BLaER1 (cell line): Measurements from ENCODE around the gene RPTOR.
A peak's percentile ranks its signal among the peaks of the same experiment; 100 is the strongest.

Experiments
- H3K27ac ChIP-seq: shearing (Covaris generic); formaldehyde crosslinking; 2 replicates; pipeline ENCODE4 v1.8.1; 2022
- H3K27me3 ChIP-seq: shearing (Covaris generic); formaldehyde crosslinking; 2 replicates; pipeline ENCODE4 v1.8.1; 2022
- H3K36me3 ChIP-seq: shearing (Covaris generic); formaldehyde crosslinking; 2 replicates; pipeline ENCODE4 v1.8.1; 2022
- H3K4me1 ChIP-seq: shearing (Covaris generic); formaldehyde crosslinking; 2 replicates; pipeline ENCODE4 v1.8.1; 2022
- H3K4me2 ChIP-seq: shearing (Covaris generic); formaldehyde crosslinking; 2 replicates; pipeline ENCODE4 v1.8.1; 2022
- H3K4me3 ChIP-seq: shearing (Covaris generic); formaldehyde crosslinking; 2 replicates; pipeline ENCODE4 v1.8.1; 2022
- H3K9ac ChIP-seq: shearing (Covaris generic); formaldehyde crosslinking; 2 replicates; pipeline ENCODE4 v1.8.1; 2022
- H3K9me3 ChIP-seq: shearing (Covaris generic); formaldehyde crosslinking; 2 replicates; pipeline ENCODE4 v1.8.1; 2022
- H4K20me1 ChIP-seq: shearing (Covaris generic); formaldehyde crosslinking; 2 replicates; pipeline ENCODE4 v1.8.1; 2022
- Cebpa-rat ChIP-seq: shearing (Covaris generic); IDR thresholded peaks from 2 replicates; pipeline ENCODE4 v1.8.1; 2022

RPTOR gene

GRCh38 chr17:80917716-80918560 is 373.3 kb downstream of the RPTOR start:
- no peak for TF ChIP-seq Cebpa-rat
- no peak overlapping the region for H3K9ac ChIP-seq
- peaks cover 32% of the 10 kb centered on the region for H3K27me3 ChIP-seq
- H3K4me2 ChIP-seq = no peak overlapping the region
- H3K27ac ChIP-seq = no peak overlapping the region
- peaks cover 48% of the 10 kb centered on the region for H4K20me1 ChIP-seq
- H3K4me3 ChIP-seq = no peak overlapping the region
- H3K4me1 ChIP-seq = peaks cover 45% of the 10 kb centered on the region
- H3K36me3 ChIP-seq = peaks cover 86% of the 10 kb centered on the region
- peaks cover 45% of the 10 kb centered on the region for H3K9me3 ChIP-seq

- peaks cover 90% of the 10 kb centered on the region for H3K36me3 ChIP-seq
- H4K20me1 ChIP-seq = peaks cover 54% of the 10 kb centered on the region
- no peak for TF ChIP-seq Cebpa-rat
Measured at GRCh38 chr17:80918731-80919130, 374.1 kb downstream of the RPTOR start.

GRCh38 chr17:80919331-80920311 is 375.0 kb downstream of the RPTOR start:
- peaks cover 63% of the 10 kb centered on the region for H4K20me1 ChIP-seq
- no peak overlapping the region for H3K27ac ChIP-seq
- peaks cover 45% of the 10 kb centered on the region for H3K27me3 ChIP-seq
- H3K4me1 ChIP-seq = peaks cover 45% of the 10 kb centered on the region
- H3K9ac ChIP-seq = no peak overlapping the region
- H3K4me2 ChIP-seq = 0 out of 2 replicates have a peak overlapping the region, but pooled peaks have one; percentile 3
- peaks cover 29% of the 10 kb centered on the region for H3K9me3 ChIP-seq
- TF ChIP-seq Cebpa-rat = no peak
- H3K36me3 ChIP-seq = peaks cover 84% of the 10 kb centered on the region
- no peak overlapping the region for H3K4me3 ChIP-seq

More at GRCh38 chr17:80918731-80919130, 374.1 kb downstream of the RPTOR start:
- Histone ChIP-seq H3K9me3 (peaks cover 38% of the 10 kb centered on the region), H3K27ac (no peak overlapping the region), H3K4me1 (peaks cover 45% of the 10 kb centered on the region), H3K4me2 (no peak overlapping the region), H3K9ac (no peak overlapping the region), H3K27me3 (peaks cover 40% of the 10 kb centered on the region), H3K4me3 (no peak overlapping the region)

- TF ChIP-seq Cebpa-rat = no peak
- no peak overlapping the region for H3K27ac ChIP-seq
- H3K9ac ChIP-seq = no peak overlapping the region
- peaks cover 23% of the 10 kb centered on the region for H3K9me3 ChIP-seq
- H3K4me3 ChIP-seq = no peak overlapping the region
- peaks cover 45% of the 10 kb centered on the region for H3K27me3 ChIP-seq
- peaks cover 71% of the 10 kb centered on the region for H4K20me1 ChIP-seq
- 0 out of 2 replicates have a peak overlapping the region, but pooled peaks have one; percentile 3 for H3K4me2 ChIP-seq
- peaks cover 50% of the 10 kb centered on the region for H3K4me1 ChIP-seq
- peaks cover 78% of the 10 kb centered on the region for H3K36me3 ChIP-seq
Measured at GRCh38 chr17:80920441-80920840, 375.8 kb downstream of the RPTOR start.

GRCh38 chr17:80921159-80921558 is 376.5 kb downstream of the RPTOR start:
- H3K27me3 ChIP-seq = peaks cover 48% of the 10 kb centered on the region
- H3K27ac ChIP-seq = no peak overlapping the region
- peaks cover 57% of the 10 kb centered on the region for H3K4me1 ChIP-seq
- peaks cover 17% of the 10 kb centered on the region for H3K9me3 ChIP-seq
- no peak overlapping the region for H3K9ac ChIP-seq
- peaks cover 72% of the 10 kb centered on the region for H3K36me3 ChIP-seq
- no peak for TF ChIP-seq Cebpa-rat
- H3K4me3 ChIP-seq = no peak overlapping the region
- peaks cover 79% of the 10 kb centered on the region for H4K20me1 ChIP-seq
- peak overlapping the region; percentile 37 for H3K4me2 ChIP-seq

GRCh38 chr17:80921741-80922579 is 377.3 kb downstream of the RPTOR start:
- no peak overlapping the region for H3K9ac ChIP-seq
- H3K27me3 ChIP-seq = peaks cover 51% of the 10 kb centered on the region
- H3K4me1 ChIP-seq = peaks cover 65% of the 10 kb centered on the region
- peak overlapping the region; percentile 37 for H3K4me2 ChIP-seq
- H3K9me3 ChIP-seq = peaks cover 9% of the 10 kb centered on the region; the same call in 1 of the 2 replicates
- peaks cover 69% of the 10 kb centered on the region for H3K36me3 ChIP-seq
- no peak overlapping the region for H3K27ac ChIP-seq
- peaks cover 87% of the 10 kb centered on the region for H4K20me1 ChIP-seq
- TF ChIP-seq Cebpa-rat = no peak
- H3K4me3 ChIP-seq = no peak overlapping the region

- H3K9ac ChIP-seq = no peak overlapping the region
- no peak overlapping the region for H3K27ac ChIP-seq
- peaks cover 72% of the 10 kb centered on the region for H3K4me1 ChIP-seq
- H3K36me3 ChIP-seq = peaks cover 64% of the 10 kb centered on the region
- H3K4me3 ChIP-seq = no peak overlapping the region
- no peak overlapping the region for H3K4me2 ChIP-seq
- peaks cover 58% of the 10 kb centered on the region for H3K27me3 ChIP-seq
- H3K9me3 ChIP-seq = peaks cover 2% of the 10 kb centered on the region; the same call in 1 of the 2 replicates
- no peak for TF ChIP-seq Cebpa-rat
- peaks cover 94% of the 10 kb centered on the region for H4K20me1 ChIP-seq
Measured at GRCh38 chr17:80922580-80923160, 378.0 kb downstream of the RPTOR start.

- Histone ChIP-seq H3K27me3 (peaks cover 61% of the 10 kb centered on the region), H3K4me2 (peak overlapping the region; percentile 88), H3K27ac (no peak overlapping the region), H4K20me1 (peaks cover 94% of the 10 kb centered on the region), H3K4me3 (no peak overlapping the region), H3K9ac (no peak overlapping the region), H3K9me3 (no peaks in the 10 kb centered on the region), H3K36me3 (peaks cover 56% of the 10 kb centered on the region), H3K4me1 (peaks cover 80% of the 10 kb centered on the region)
- TF ChIP-seq Cebpa-rat = no peak
Measured at GRCh38 chr17:80923211-80924110, 378.8 kb downstream of the RPTOR start.
